ENCODE data around the gene SLC35F2. TPM values are rescaled to one million over a fixed set of nuclear protein-coding genes. Genes with fewer than 3 reads are reported as not detected.

The SLC35F2 gene
- total RNA-seq, 1 donor: 14.7 TPM

- no peak for DNase-seq (ENCODE audit: low read depth)
- no peak for TF ChIP-seq CTCF (IDR thresholded peaks at IDR 0.05; ENCODE audit: insufficient read depth, low read depth, low read length)
- H3K4me3 ChIP-seq (ENCODE audit: low read depth, low read length): no peak overlapping the region
Measured at GRCh38 chr11:107827041-107827440, 31.5 kb downstream of the SLC35F2 start.

- no peak for DNase-seq (ENCODE audit: low read depth)
- no peak for TF ChIP-seq CTCF (IDR thresholded peaks at IDR 0.05; ENCODE audit: insufficient read depth, low read depth, low read length)
- no peak overlapping the region for H3K4me3 ChIP-seq (ENCODE audit: low read depth, low read length)
Measured at GRCh38 chr11:107825875-107826274, 32.7 kb downstream of the SLC35F2 start.

- no peak for DNase-seq (ENCODE audit: low read depth)
- no peak for TF ChIP-seq CTCF (IDR thresholded peaks at IDR 0.05; ENCODE audit: insufficient read depth, low read depth, low read length)
- H3K4me3 ChIP-seq (ENCODE audit: low read depth, low read length): no peak overlapping the region
Measured at GRCh38 chr11:107824668-107825369, 33.8 kb downstream of the SLC35F2 start.

GRCh38 chr11:107821199-107821927, 37.2 kb downstream of the SLC35F2 start:
- no peak for DNase-seq (ENCODE audit: low read depth)
- TF ChIP-seq CTCF (IDR thresholded peaks at IDR 0.05; ENCODE audit: insufficient read depth, low read depth, low read length): no peak
- H3K4me3 ChIP-seq (ENCODE audit: low read depth, low read length): no peak overlapping the region

DNA sequence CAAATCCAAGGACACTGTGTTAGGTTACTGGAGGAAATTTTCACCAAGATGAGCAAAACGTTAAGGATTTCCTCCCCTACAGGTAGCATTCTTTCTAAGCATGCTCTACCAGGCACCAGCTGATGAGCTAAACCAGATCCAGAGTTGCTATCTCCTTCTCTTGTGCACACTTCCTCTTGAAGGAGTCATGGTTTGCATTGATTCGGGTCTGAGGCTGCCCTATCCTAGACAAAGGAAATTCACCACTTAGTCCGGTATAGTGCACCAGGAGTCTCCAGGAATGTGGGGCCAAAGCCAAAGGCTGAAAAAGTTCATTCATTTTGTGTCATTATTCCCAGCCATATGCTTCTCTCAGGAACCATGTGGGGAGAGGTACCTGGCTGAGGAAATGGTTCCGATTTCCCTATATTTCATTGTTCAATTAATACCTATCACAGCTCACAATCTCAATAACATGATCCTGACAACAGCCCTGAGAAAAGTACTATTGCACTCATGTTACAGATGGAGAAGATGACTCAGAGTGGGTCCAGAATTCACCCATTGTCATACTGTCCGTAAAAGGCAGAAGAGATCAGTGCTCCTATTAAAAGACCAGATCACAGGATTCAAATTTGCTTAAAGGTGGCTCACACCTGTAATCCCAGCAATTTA, 39.1 kb downstream of the SLC35F2 start:
- DNase-seq (ENCODE audit: low read depth): no peak

DNA sequence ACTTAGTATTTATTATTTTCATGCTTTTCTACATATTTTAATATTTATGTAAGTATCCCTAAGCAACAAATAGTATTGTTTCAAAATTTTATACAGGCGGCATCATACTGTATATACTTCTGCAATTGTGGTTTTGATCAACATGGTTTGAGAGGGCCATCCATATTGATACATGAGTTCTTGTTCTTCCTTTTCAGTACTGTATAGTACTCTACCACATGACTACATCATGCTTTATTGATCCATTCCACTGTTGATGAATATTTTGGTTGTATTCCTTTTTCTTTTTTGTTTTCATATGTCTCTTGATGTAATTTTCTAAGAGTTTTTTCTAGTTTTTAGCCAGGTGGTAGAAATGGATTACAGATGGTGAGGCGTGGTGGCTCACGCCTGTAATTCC, 40.1 kb downstream of the SLC35F2 start:
- H3K4me3 ChIP-seq (ENCODE audit: low read depth, low read length): no peak overlapping the region
- no peak for TF ChIP-seq CTCF (IDR thresholded peaks at IDR 0.05; ENCODE audit: insufficient read depth, low read depth, low read length)
- no peak for DNase-seq (ENCODE audit: low read depth)

More for the DNA sequence above, 39.1 kb downstream of the SLC35F2 start:
- no peak for TF ChIP-seq CTCF (IDR thresholded peaks at IDR 0.05; ENCODE audit: insufficient read depth, low read depth, low read length)
- H3K4me3 ChIP-seq (ENCODE audit: low read depth, low read length): no peak overlapping the region

All from fibroblast of villous mesenchyme (primary cell).